ENCODE measurements around the gene CLN6.
"Not testable (repeated sequence)": the region's sequence is repeated elsewhere in the genome, so short reads cannot be mapped to it uniquely, and the experiment has no call there.

CLN6 gene

GRCh38 chr15:68204776-68205557, 24.6 kb downstream of the CLN6 start, which contains the start of gene CALML4:
Gene CALML4 (minus strand): TSS chr15:68205332. CDS start chr15:68205247, 85 bp downstream.
- TF ChIP-seq, protein P1, sequence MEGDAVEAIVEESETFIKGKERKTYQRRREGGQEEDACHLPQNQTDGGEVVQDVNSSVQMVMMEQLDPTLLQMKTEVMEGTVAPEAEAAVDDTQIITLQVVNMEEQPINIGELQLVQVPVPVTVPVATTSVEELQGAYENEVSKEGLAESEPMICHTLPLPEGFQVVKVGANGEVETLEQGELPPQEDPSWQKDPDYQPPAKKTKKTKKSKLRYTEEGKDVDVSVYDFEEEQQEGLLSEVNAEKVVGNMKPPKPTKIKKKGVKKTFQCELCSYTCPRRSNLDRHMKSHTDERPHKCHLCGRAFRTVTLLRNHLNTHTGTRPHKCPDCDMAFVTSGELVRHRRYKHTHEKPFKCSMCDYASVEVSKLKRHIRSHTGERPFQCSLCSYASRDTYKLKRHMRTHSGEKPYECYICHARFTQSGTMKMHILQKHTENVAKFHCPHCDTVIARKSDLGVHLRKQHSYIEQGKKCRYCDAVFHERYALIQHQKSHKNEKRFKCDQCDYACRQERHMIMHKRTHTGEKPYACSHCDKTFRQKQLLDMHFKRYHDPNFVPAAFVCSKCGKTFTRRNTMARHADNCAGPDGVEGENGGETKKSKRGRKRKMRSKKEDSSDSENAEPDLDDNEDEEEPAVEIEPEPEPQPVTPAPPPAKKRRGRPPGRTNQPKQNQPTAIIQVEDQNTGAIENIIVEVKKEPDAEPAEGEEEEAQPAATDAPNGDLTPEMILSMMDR (conservative IDR thresholded peaks at IDR 0.05; ENCODE audit: low read depth, low read length), result no peak
- H3K4me3 ChIP-seq (ENCODE audit: low read depth, low read length), result no peak within 1 kb of the TSS
- DNase-seq (ENCODE audit: low read depth), result no peak

GRCh38 chr15:68204361-68204760, 25.2 kb downstream of the CLN6 start:
- no peak overlapping the region for H3K4me3 ChIP-seq (ENCODE audit: low read depth, low read length)
- TF ChIP-seq, protein P1 (conservative IDR thresholded peaks at IDR 0.05; ENCODE audit: low read depth, low read length), result no peak
- no peak for DNase-seq (ENCODE audit: low read depth)

DNA sequence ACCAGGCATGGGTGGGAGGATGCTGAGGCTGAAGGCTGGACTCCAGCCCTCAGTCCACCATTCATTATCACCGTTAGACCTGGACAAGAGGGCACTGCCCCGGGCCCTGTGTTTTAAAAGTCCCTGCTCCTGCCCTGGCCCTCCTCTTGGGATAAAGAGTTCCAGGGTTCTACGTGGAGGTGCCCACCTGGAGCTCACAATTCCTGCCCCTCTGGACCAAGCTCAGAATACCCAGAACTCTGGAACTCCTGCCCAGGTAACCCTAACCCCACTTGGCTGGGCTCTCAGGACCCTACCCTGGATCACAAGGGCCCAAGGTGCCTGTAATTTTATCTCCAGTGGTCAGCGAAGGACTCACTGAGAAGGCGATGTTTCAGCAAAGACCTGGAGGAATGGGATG, 25.6 kb downstream of the CLN6 start:
- TF ChIP-seq, protein P1 (conservative IDR thresholded peaks at IDR 0.05; ENCODE audit: low read depth, low read length), result no peak
- no peak for DNase-seq (ENCODE audit: low read depth)
- H3K4me3 ChIP-seq (ENCODE audit: low read depth, low read length), result no peak overlapping the region

GRCh38 chr15:68203486-68203885, 26.0 kb downstream of the CLN6 start:
- DNase-seq (ENCODE audit: low read depth), result no peak
- no peak overlapping the region for H3K4me3 ChIP-seq (ENCODE audit: low read depth, low read length)
- TF ChIP-seq, protein P1 (conservative IDR thresholded peaks at IDR 0.05; ENCODE audit: low read depth, low read length), result no peak

DNA sequence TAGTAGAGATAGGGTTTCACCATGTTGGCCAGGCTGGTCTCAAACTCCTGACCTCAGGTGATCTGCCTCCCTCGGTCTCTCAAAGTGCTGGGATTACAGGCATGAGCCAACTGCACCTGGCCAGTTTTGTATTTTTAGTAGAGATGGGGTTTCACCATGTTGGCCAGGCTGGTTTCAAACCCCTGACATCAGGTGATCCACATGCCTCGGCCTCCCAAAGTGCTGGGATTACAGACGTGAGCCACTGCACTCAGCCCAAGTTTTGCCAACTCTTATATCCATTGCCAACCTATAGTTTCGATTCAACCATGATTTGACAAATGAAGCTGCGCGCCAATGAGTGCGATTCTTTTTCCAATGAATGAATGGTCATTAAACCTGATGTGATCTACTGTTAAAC, 26.5 kb downstream of the CLN6 start:
- DNase-seq (ENCODE audit: low read depth); H3K4me3 ChIP-seq (ENCODE audit: low read depth, low read length): not testable (repeated sequence)

- H3K4me3 ChIP-seq (ENCODE audit: low read depth, low read length), result no peak overlapping the region
- TF ChIP-seq, protein P1 (conservative IDR thresholded peaks at IDR 0.05; ENCODE audit: low read depth, low read length), result no peak
- no peak for DNase-seq (ENCODE audit: low read depth)
Measured at GRCh38 chr15:68201879-68202261, 27.7 kb downstream of the CLN6 start.

GRCh38 chr15:68201153-68201878, 28.2 kb downstream of the CLN6 start:
- peak; percentile 23 for DNase-seq (ENCODE audit: low read depth)
- TF ChIP-seq, protein P1 (conservative IDR thresholded peaks at IDR 0.05; ENCODE audit: low read depth, low read length), result no peak
- H3K4me3 ChIP-seq (ENCODE audit: low read depth, low read length), result no peak overlapping the region

Data from choroid plexus epithelial cell (primary cell).